K562 (cell line): ENCODE results near the gene SLC22A23. TPM values are rescaled to one million over a fixed set of nuclear protein-coding genes. Genes with fewer than 3 reads are reported as not detected.
A peak's percentile ranks its signal among the peaks of the same experiment; 100 is the strongest.

ENCODE experiments used
- ATAC-seq: fragments of 200-7000 bp; cut with Tn5 transposase; 3 replicates; pipeline ENCODE4 v1.9.1; 2020; ENCODE audit warnings: moderate library complexity
- BruUV-seq: library from RNA; stranded (reverse); fragments of 400-500 nt; replicated peaks from 2 replicates; lab custom pipeline; 2021; lab: Mats Ljungman, UMichigan
- CTCF ChIA-PET: fragments of 300-600 bp; formaldehyde crosslinking; extraction: SDS; loops from one replicate; lab custom pipeline; 2021; ENCODE audit warnings: low intra/inter-chr PET ratio; lab: Yijun Ruan, JAX
- POLR2A ChIA-PET: fragments of 300-600, 350-650 bp; sonication (Branson Sonifier 250); formaldehyde crosslinking; extraction: SDS; loops from one replicate; lab custom pipeline; 2021; ENCODE audit warnings: antibody characterized with exemption, inconsistent platforms; lab: Yijun Ruan, JAX
- DNase-seq, 4 experiments: peaks; one replicate each; pipeline versions ENCODE4 v3.0.0 to v3.0.0-alpha.2; 2011 to 2018; ENCODE audit warnings: low spot score in 3 of 4, mixed read lengths in 3 of 4; ENCODE audit errors: extremely low read depth in 1 of 4
- FAIRE-seq: peaks from 2 replicates; lab custom pipeline; 2011; peaks lifted over from hg19 to GRCh38; lab: Jason Lieb, UNC
- H2AFZ ChIP-seq: 2 replicates; pipeline ENCODE4 v1.6.0; 2011; ENCODE audit warnings: low read depth, low read length, control low read depth, inconsistent platforms
- H3K27ac ChIP-seq: fragments of 200-600 bp; 3 replicates; pipeline ENCODE4 v1.8.0; 2011; ENCODE audit warnings: low read depth, mild to moderate bottlenecking, control low read depth, inconsistent platforms, low read length, moderate library complexity, mixed read lengths; ENCODE audit errors: extremely low read depth
- H3K27me3 ChIP-seq, 2 experiments: fragments of 300-600 bp in 1 of 2; 2 replicates in 1 of 2; 3 replicates in 1 of 2; pipeline versions ENCODE4 v1.6.0 to v1.8.0; 2011; ENCODE audit warnings: inconsistent platforms in 2 of 2, low read length in 2 of 2, mild to moderate bottlenecking in 1 of 2, mixed read lengths in 1 of 2, moderate library complexity in 1 of 2; ENCODE audit not compliant: control insufficient read depth in 2 of 2, insufficient read depth in 2 of 2
- H3K36me3 ChIP-seq: fragments of 300-600 bp; 3 replicates; pipeline ENCODE4 v1.8.0; 2011; ENCODE audit warnings: mild to moderate bottlenecking, low read length, inconsistent platforms; ENCODE audit not compliant: control insufficient read depth, insufficient read depth
- H3K4me1 ChIP-seq, 2 experiments: fragments of 200-600 bp in 1 of 2; replicated peaks in 1 of 2; 2 replicates in 1 of 2; 3 replicates in 1 of 2; pipeline versions ENCODE4 v1.5.1 to v1.8.0; 2011; ENCODE audit warnings: inconsistent platforms in 2 of 2, low read length in 2 of 2, mild to moderate bottlenecking in 1 of 2, mixed read lengths in 1 of 2, moderate library complexity in 1 of 2; ENCODE audit not compliant: control insufficient read depth in 2 of 2, insufficient read depth in 2 of 2
- H3K4me2 ChIP-seq: 2 replicates; pipeline ENCODE4 v1.6.1; 2011; ENCODE audit warnings: low read length, control low read depth, inconsistent platforms, mixed read lengths; ENCODE audit not compliant: insufficient read depth
- H3K4me3 ChIP-seq: fragments of 200-600 bp; sonication (generic), shearing (Covaris generic); 2 replicates; pipeline ENCODE4 v1.5.1; 2016; ENCODE audit warnings: control low read depth, inconsistent platforms
- H3K79me2 ChIP-seq: fragments of 200-600 bp; 3 replicates; pipeline ENCODE4 v1.8.0; 2011; ENCODE audit warnings: low read length, inconsistent platforms; ENCODE audit not compliant: control insufficient read depth, insufficient read depth
- H3K9ac ChIP-seq, 2 experiments: 2 replicates each; pipeline versions ENCODE4 v1.6.0 to v1.6.1; 2011; ENCODE audit warnings: low read depth in 2 of 2, low read length in 2 of 2, control low read depth in 1 of 2, inconsistent platforms in 1 of 2, mild to moderate bottlenecking in 1 of 2, mixed read lengths in 1 of 2; ENCODE audit not compliant: insufficient read depth in 1 of 2
- H3K9me1 ChIP-seq: one replicate; pipeline ENCODE4 v1.6.0; 2011; ENCODE audit warnings: inconsistent platforms, mild to moderate bottlenecking, low read length, moderate library complexity; ENCODE audit not compliant: control insufficient read depth, insufficient read depth
- H3K9me3 ChIP-seq: replicated peaks from 2 replicates; pipeline ENCODE4 v1.5.1; 2011; ENCODE audit warnings: low read depth, low read length, inconsistent platforms; ENCODE audit not compliant: control insufficient read depth, insufficient read depth
- H4K20me1 ChIP-seq: replicated peaks from 2 replicates; pipeline ENCODE4 v1.6.1; 2011; ENCODE audit warnings: low read length, inconsistent platforms, mixed read lengths; ENCODE audit not compliant: control insufficient read depth, insufficient read depth
- NR4A1 ChIP-seq, 2 experiments: fragments of 250-450 bp in 1 of 2; fragments of 450-650 bp in 1 of 2; sonication (Bioruptor Pico) in 1 of 2; IDR thresholded peaks; 2 replicates each; pipeline versions ENCODE4 v1.4.0 to v1.6.1; 2016 to 2020; ENCODE audit warnings: mild to moderate bottlenecking in 2 of 2, missing compliant biosample characterization in 1 of 2, missing genetic modification characterization in 1 of 2, moderate library complexity in 1 of 2
- ZBTB40 ChIP-seq, 2 experiments: fragments of 450-650 bp in 1 of 2; sonication (generic) in 1 of 2; formaldehyde crosslinking in 1 of 2; IDR thresholded peaks; 2 replicates each; pipeline versions ENCODE4 v1.7.1 to v1.9.0; 2016 to 2022; ENCODE audit warnings: inconsistent platforms in 1 of 2, mild to moderate bottlenecking in 1 of 2, missing genetic modification reagents in 1 of 2
- WGBS: fragments of 100-300 bp; shearing (Covaris generic); methylation state at CpG from one replicate; pipeline ENCODE4 v1.1.6; 2016; ENCODE audit warnings: low coverage, mixed read lengths; ENCODE audit not compliant: insufficient coverage; ENCODE audit errors: missing lambda C conversion rate; 5-methylcytosine and 5-hydroxymethylcytosine counted together
- in situ Hi-C: fragments of 300-500 bp; cut with MboI; formaldehyde crosslinking; loops from 4 replicates; pipeline ENCODE4 v1.15.0; 2018; ENCODE audit warnings: inconsistent platforms, mixed read lengths
- intact Hi-C: fragments of 100-400 bp; cut with micrococcal nuclease; formaldehyde crosslinking; loops from 2 replicates; pipeline ENCODE4 v1.14.2; 2022
- polyA plus RNA-seq, 8 experiments: library from polyadenylated mRNA; depleted of rRNA in 4 of 8; stranded (reverse) in 5 of 8; unstranded in 3 of 8; fragments of >200 nt; fragmentation: Nextera tagmentation in 2 of 8; fragmentation: Illumina TruSeq in 1 of 8; extraction: Ambion mirVana in 2 of 8; extraction: Trizol in 1 of 8; gene quantifications; 2 replicates each; pipeline versions ENCODE4 v1.2.1 to v1.2.3, GENCODE V29; 2011 to 2014; ENCODE audit warnings: inconsistent platforms in 1 of 8, missing spikeins in 1 of 8
- total RNA-seq, 7 experiments: library from RNA; depleted of rRNA in 6 of 7; stranded (reverse); fragments of >200 nt in 6 of 7; fragmentation: Illumina TruSeq in 2 of 7; extraction: Trizol in 2 of 7; gene quantifications; 2 replicates each; pipeline versions ENCODE4 v1.2.1 to v1.2.3, GENCODE V29; 2011 to 2021; ENCODE audit warnings: low replicate concordance in 1 of 7

SLC22A23 gene
- total and polyA plus RNA-seq, 9 of the 15 experiments (the other 6 are each of a cell fraction or from before 2014, with no cell fraction given) = 0.30 to 8.7 (median 2.5) TPM

GRCh38 chr6:3323148-3323547 lies 133.7 kb downstream of the SLC22A23 start:
- ChIA-PET CTCF (no interaction called here), POLR2A (interaction anchor here (0.5 to 4.7 kb wide), 4 partner anchors 8 to 38 kb away, joined by 3 to 35 read pairs (median 4); no protein-coding TSS in a partner anchor)
- no peak overlapping the region for H3K4me2 ChIP-seq
- no peaks in the 10 kb centered on the region for H3K9me1 ChIP-seq
- DNase-seq = no peak
- H3K79me2 ChIP-seq = no peaks in the 10 kb centered on the region
- ATAC-seq = no peak
- FAIRE-seq = no peak
- no peak overlapping the region for H3K27ac ChIP-seq
- 50% methylated on average over 3 of the region's 3 CpGs for WGBS
- H2AFZ ChIP-seq = no peak overlapping the region
- no peaks in the 10 kb centered on the region for H3K27me3 ChIP-seq
- no peaks in the 10 kb centered on the region; the same call in 1 of the 2 replicates for H4K20me1 ChIP-seq
- H3K4me1 ChIP-seq = peaks cover 21 to 26% of the 10 kb centered on the region in 2 experiments
- intact Hi-C loops = no loop called here
- no peaks in the 10 kb centered on the region for H3K9me3 ChIP-seq
- no peak overlapping the region for H3K9ac ChIP-seq
- no TSS peak for BruUV-seq
- H3K36me3 ChIP-seq = no peaks in the 10 kb centered on the region
- H3K4me3 ChIP-seq = no peak overlapping the region
- in situ Hi-C loops = no loop called here
- TF ChIP-seq NR4A1 (CRISPR knock-in tag; IDR thresholded peaks at IDR 0.05) = no peak
- no peak for TF ChIP-seq NR4A1 (tag; IDR thresholded peaks at IDR 0.05)
- peak; percentile 95 for TF ChIP-seq ZBTB40 (IDR thresholded peaks at IDR 0.05)
- peak; percentile 81 for TF ChIP-seq ZBTB40 (CRISPR knock-in tag; IDR thresholded peaks at IDR 0.05)
